Mesothelial cell of epicardium (in vitro differentiated cells): ENCODE data around the gene FASTKD3. TPM values are rescaled to one million over a fixed set of nuclear protein-coding genes. Genes with fewer than 3 reads are reported as not detected.

ENCODE experiments used
- DNase-seq, 2 experiments: peaks; one replicate each; pipeline ENCODE4 v3.0.0; 2021; ENCODE audit warnings: low spot score in 2 of 2; ENCODE audit not compliant: unreplicated experiment in 2 of 2
- H3K27ac Mint-ChIP-seq: 2 replicates; pipeline ENCODE4 v1.8.0; 2021; ENCODE audit warnings: mixed read lengths
- H3K27me3 Mint-ChIP-seq: 2 replicates; pipeline ENCODE4 v1.8.0; 2021; ENCODE audit warnings: low read depth, mixed read lengths
- H3K36me3 Mint-ChIP-seq: 2 replicates; pipeline ENCODE4 v1.8.0; 2021; ENCODE audit warnings: mixed read lengths
- H3K4me1 Mint-ChIP-seq: 2 replicates; pipeline ENCODE4 v1.8.0; 2021; ENCODE audit warnings: mixed read lengths
- H3K4me3 Mint-ChIP-seq: 2 replicates; pipeline ENCODE4 v1.8.0; 2021; ENCODE audit warnings: mild to moderate bottlenecking, moderate library complexity, mixed read lengths
- H3K9me3 Mint-ChIP-seq: 2 replicates; pipeline ENCODE4 v1.8.0; 2021; ENCODE audit warnings: mixed read lengths
- CTCF ChIP-seq: fragments of 200-600 bp; sonication (generic); IDR thresholded peaks from one replicate; pipeline ENCODE4 v1.5.0; 2021; ENCODE audit warnings: antibody characterized with exemption; ENCODE audit not compliant: unreplicated experiment
- total RNA-seq: library from RNA; stranded (reverse); gene quantifications from 3 replicates; pipeline ENCODE4 v1.2.1, GENCODE V29; 2021

Gene FASTKD3
- total RNA-seq, 1 donor from 2014 or later = 10.3 TPM

- no peak overlapping the region for H3K27ac Mint-ChIP-seq
These were observed 33.8 kb downstream of the FASTKD3 start for GRCh38 chr5:7834982-7835381.

GRCh38 chr5:7828269-7828668 lies 40.6 kb downstream of the FASTKD3 start:
- Mint-ChIP-seq H3K4me1 (no peaks in the 10 kb centered on the region), H3K27me3 (peaks cover 24% of the 10 kb centered on the region), H3K27ac (no peak overlapping the region), H3K36me3 (no peaks in the 10 kb centered on the region), H3K9me3 (no peaks in the 10 kb centered on the region), H3K4me3 (no peak overlapping the region)
- no peak for DNase-seq
- TF ChIP-seq CTCF = no peak

More at GRCh38 chr5:7834982-7835381, 33.8 kb downstream of the FASTKD3 start:
- H3K9me3 Mint-ChIP-seq = no peaks in the 10 kb centered on the region
- H3K27me3 Mint-ChIP-seq = peaks cover 5% of the 10 kb centered on the region
- DNase-seq = no peak
- no peaks in the 10 kb centered on the region for H3K4me1 Mint-ChIP-seq
- TF ChIP-seq CTCF = no peak
- H3K4me3 Mint-ChIP-seq = no peak overlapping the region
- H3K36me3 Mint-ChIP-seq = no peaks in the 10 kb centered on the region

GRCh38 chr5:7827610-7828009 lies 41.2 kb downstream of the FASTKD3 start:
- H3K4me3 Mint-ChIP-seq = no peak overlapping the region
- DNase-seq = no peak
- no peak overlapping the region for H3K27ac Mint-ChIP-seq
- H3K9me3 Mint-ChIP-seq = no peaks in the 10 kb centered on the region
- no peak for TF ChIP-seq CTCF
- peaks cover 24% of the 10 kb centered on the region for H3K27me3 Mint-ChIP-seq
- H3K36me3 Mint-ChIP-seq = no peaks in the 10 kb centered on the region
- H3K4me1 Mint-ChIP-seq = no peaks in the 10 kb centered on the region

- no peaks in the 10 kb centered on the region for H3K4me1 Mint-ChIP-seq
- no peak for TF ChIP-seq CTCF
- DNase-seq = no peak
- H3K27me3 Mint-ChIP-seq = peaks cover 27% of the 10 kb centered on the region
- H3K4me3 Mint-ChIP-seq = no peak overlapping the region
- H3K36me3 Mint-ChIP-seq = no peaks in the 10 kb centered on the region
- H3K9me3 Mint-ChIP-seq = no peaks in the 10 kb centered on the region
- H3K27ac Mint-ChIP-seq = no peak overlapping the region
These were observed 43.2 kb downstream of the FASTKD3 start for GRCh38 chr5:7825630-7826029.

- Mint-ChIP-seq H3K36me3 (no peaks in the 10 kb centered on the region), H3K4me3 (no peak overlapping the region)
These were observed 43.8 kb downstream of the FASTKD3 start for GRCh38 chr5:7824995-7825394.

More at GRCh38 chr5:7824995-7825394, 43.8 kb downstream of the FASTKD3 start:
- peaks cover 27% of the 10 kb centered on the region for H3K27me3 Mint-ChIP-seq
- DNase-seq = no peak
- no peak for TF ChIP-seq CTCF
- H3K9me3 Mint-ChIP-seq = no peaks in the 10 kb centered on the region
- H3K27ac Mint-ChIP-seq = no peak overlapping the region
- H3K4me1 Mint-ChIP-seq = no peaks in the 10 kb centered on the region
